ENCODE results near the gene ACTA2. TPM values are rescaled to one million over a fixed set of nuclear protein-coding genes. Genes with fewer than 3 reads are reported as not detected.

ACTA2 gene
- total and polyA plus RNA-seq, 9 donors, result 154 to 5,219 (median 777) TPM

- Histone ChIP-seq H3K27me3 (no peaks in the 10 kb centered on the region), H3K36me3 (no peaks in the 10 kb centered on the region), H3K9me3 (no peaks in the 10 kb centered on the region), H3K4me1 (ENCODE audit: insufficient read depth) (peaks cover 10% of the 10 kb centered on the region), H3K4me3 (no peak overlapping the region), H3K27ac (peak overlapping the region; percentile 48 to 99)
- no peak for DNase-seq
- intact Hi-C loops (cut with DNase I), result no loop called here
- TF ChIP-seq, protein P1, sequence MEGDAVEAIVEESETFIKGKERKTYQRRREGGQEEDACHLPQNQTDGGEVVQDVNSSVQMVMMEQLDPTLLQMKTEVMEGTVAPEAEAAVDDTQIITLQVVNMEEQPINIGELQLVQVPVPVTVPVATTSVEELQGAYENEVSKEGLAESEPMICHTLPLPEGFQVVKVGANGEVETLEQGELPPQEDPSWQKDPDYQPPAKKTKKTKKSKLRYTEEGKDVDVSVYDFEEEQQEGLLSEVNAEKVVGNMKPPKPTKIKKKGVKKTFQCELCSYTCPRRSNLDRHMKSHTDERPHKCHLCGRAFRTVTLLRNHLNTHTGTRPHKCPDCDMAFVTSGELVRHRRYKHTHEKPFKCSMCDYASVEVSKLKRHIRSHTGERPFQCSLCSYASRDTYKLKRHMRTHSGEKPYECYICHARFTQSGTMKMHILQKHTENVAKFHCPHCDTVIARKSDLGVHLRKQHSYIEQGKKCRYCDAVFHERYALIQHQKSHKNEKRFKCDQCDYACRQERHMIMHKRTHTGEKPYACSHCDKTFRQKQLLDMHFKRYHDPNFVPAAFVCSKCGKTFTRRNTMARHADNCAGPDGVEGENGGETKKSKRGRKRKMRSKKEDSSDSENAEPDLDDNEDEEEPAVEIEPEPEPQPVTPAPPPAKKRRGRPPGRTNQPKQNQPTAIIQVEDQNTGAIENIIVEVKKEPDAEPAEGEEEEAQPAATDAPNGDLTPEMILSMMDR (IDR thresholded peaks at IDR 0.05), result no peak
- TF ChIP-seq EP300 (IDR thresholded peaks at IDR 0.05), result no peak
- TF ChIP-seq POLR2A (IDR thresholded peaks at IDR 0.05), result no peak
- WGBS, 3 donors, result 62 to 78% (median 78%) methylated on average over 1 of the region's 1 CpG
These were observed 44.4 kb upstream of the ACTA2 start for GRCh38 chr10:88996927-88997326.

DNA sequence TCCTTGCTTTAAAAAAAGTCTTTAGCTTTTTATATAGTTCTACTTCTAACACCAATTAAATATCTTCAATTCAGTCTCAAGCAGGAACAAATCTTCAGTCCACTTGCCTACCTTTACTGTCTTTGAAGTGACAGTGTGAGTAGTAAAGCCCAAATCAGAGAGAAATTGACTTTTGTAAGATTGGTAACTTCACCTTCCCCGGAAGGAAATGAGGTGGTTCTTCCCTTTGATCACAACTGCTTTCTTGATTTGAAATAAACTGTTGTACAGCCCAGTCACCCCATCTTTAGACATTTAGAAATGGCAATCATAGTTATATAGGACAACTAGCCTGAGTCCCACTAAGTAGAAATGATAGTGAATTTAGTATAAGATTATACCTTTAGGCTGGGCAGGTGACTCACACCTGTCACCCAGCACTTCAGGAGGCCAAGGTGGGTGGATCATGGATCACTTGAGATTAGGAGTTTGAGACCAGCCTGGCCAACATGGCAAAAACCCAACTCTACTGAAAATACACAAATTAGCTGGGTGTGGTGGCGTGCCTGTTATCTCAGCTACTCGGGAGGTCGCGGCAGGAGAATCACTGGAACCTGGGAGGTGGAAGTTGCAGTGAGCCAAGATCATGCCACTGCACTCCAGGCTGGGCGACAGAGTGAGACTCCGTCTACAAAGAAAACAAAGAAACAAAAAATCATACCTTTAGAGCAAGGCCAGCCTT is 42.7 kb upstream of the ACTA2 start:
- H3K4me1 ChIP-seq (ENCODE audit: insufficient read depth), result peaks cover 8% of the 10 kb centered on the region
- no peak for DNase-seq
- peak overlapping the region; percentile 67 to 99 for H3K27ac ChIP-seq
- no peak for TF ChIP-seq POLR2A (IDR thresholded peaks at IDR 0.05)
- TF ChIP-seq, protein P1 (IDR thresholded peaks at IDR 0.05), result no peak
- no peak for TF ChIP-seq EP300 (IDR thresholded peaks at IDR 0.05)
- no peaks in the 10 kb centered on the region for H3K9me3 ChIP-seq
- no peaks in the 10 kb centered on the region for H3K27me3 ChIP-seq
- H3K4me3 ChIP-seq, result peak overlapping the region; percentile 13
- H3K36me3 ChIP-seq, result no peaks in the 10 kb centered on the region
- 41 to 55% (median 46%) methylated on average over 7 of the region's 7 CpGs for WGBS, 3 donors
- intact Hi-C loops (cut with DNase I), result no loop called here

GRCh38 chr10:88994019-88994418 is 41.4 kb upstream of the ACTA2 start:
- Histone ChIP-seq H3K36me3 (no peaks in the 10 kb centered on the region), H3K4me1 (ENCODE audit: insufficient read depth) (peaks cover 10% of the 10 kb centered on the region), H3K9me3 (no peaks in the 10 kb centered on the region), H3K4me3 (peak overlapping the region; percentile 88), H3K27ac (peak overlapping the region in 1 of 2 donors; percentile 99), H3K27me3 (no peaks in the 10 kb centered on the region)
- 6 to 10% (median 9%) methylated on average over 1 of the region's 1 CpG for WGBS, 3 donors
- TF ChIP-seq, protein P1 (IDR thresholded peaks at IDR 0.05), result no peak
- TF ChIP-seq POLR2A (IDR thresholded peaks at IDR 0.05) (no peak), EP300 (IDR thresholded peaks at IDR 0.05) (no peak)
- intact Hi-C loops (cut with DNase I), result loop anchor here in 1 of 4 donors (5.0 kb wide), 1 partner anchor 57 kb away; no protein-coding TSS in a partner anchor
- DNase-seq, result no peak

GRCh38 chr10:88992921-88993524 is 40.5 kb upstream of the ACTA2 start:
- H3K36me3 ChIP-seq, result no peaks in the 10 kb centered on the region
- H3K9me3 ChIP-seq, result no peaks in the 10 kb centered on the region
- no peaks in the 10 kb centered on the region for H3K27me3 ChIP-seq
- 10 to 14% (median 11%) methylated on average over 3 of the region's 3 CpGs for WGBS, 3 donors
- H3K27ac ChIP-seq, result peak overlapping the region; percentile 35 to 99
- H3K4me3 ChIP-seq, result peak overlapping the region; percentile 88
- intact Hi-C loops (cut with DNase I), result loop anchor here in 1 of 4 donors (5.0 kb wide), 1 partner anchor 56 kb away; no protein-coding TSS in a partner anchor
- DNase-seq, result no peak
- TF ChIP-seq, protein P1 (IDR thresholded peaks at IDR 0.05), result no peak
- no peak for TF ChIP-seq POLR2A (IDR thresholded peaks at IDR 0.05)
- no peak for TF ChIP-seq EP300 (IDR thresholded peaks at IDR 0.05)
- H3K4me1 ChIP-seq (ENCODE audit: insufficient read depth), result peaks cover 7% of the 10 kb centered on the region
